HG03095 (cell line): ENCODE data around the gene CASKIN1.

ENCODE experiments used
- ATAC-seq: cut with Tn5 transposase; IDR thresholded peaks from one replicate; pipeline ENCODE4 v1.9.1; 2021; ENCODE audit warnings: moderate library complexity; ENCODE audit not compliant: unreplicated experiment

CASKIN1 gene

GRCh38 chr16:2195322-2196161 is 863 bp downstream of the CASKIN1 start:
- no peak for ATAC-seq

GRCh38 chr16:2194852-2195321 is 1.5 kb downstream of the CASKIN1 start:
- no peak for ATAC-seq

DNA sequence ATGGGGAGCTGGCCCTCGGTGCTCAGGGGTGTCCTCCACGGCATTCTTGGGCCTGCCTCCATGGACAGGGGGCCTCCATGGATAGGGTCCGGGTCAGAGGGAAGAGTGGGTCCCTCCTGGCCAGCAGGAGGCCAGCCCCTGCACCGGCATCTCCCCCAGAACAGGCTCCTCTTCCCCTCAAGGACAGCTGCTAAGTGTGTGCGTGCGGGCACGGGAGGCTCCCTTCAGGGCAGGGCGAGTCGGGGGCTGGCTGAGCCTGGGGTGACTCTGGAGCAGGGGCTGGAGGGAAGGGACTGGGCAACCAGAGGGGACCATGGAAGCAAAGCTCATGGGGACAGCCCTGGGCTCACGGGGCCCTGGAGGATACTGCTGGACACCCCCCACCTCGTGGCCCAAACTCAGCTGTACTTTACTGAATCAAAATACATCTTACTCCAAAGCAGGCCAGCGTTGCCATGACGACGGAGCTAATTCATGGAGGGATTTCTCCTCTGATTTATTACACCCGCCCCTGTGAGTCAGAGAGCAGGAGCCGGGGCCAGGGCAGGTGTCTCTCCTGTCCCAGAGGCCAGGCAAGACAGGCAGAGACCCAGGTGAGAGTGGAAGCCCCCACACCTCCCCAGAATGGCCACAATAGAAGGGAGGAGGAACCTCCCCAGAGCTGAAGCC is 2.1 kb downstream of the CASKIN1 start:
- no peak for ATAC-seq

- ATAC-seq: no peak
Measured at GRCh38 chr16:2191446-2191706, 5.0 kb downstream of the CASKIN1 start.

- ATAC-seq: no peak
Measured at GRCh38 chr16:2190659-2191445, 5.6 kb downstream of the CASKIN1 start.

- ATAC-seq: no peak
Measured at GRCh38 chr16:2190002-2190658, 6.3 kb downstream of the CASKIN1 start.

- ATAC-seq: no peak
Measured at GRCh38 chr16:2189252-2189893, 7.0 kb downstream of the CASKIN1 start.

- no peak for ATAC-seq
Measured at GRCh38 chr16:2188395-2188794, 8.0 kb downstream of the CASKIN1 start.

DNA sequence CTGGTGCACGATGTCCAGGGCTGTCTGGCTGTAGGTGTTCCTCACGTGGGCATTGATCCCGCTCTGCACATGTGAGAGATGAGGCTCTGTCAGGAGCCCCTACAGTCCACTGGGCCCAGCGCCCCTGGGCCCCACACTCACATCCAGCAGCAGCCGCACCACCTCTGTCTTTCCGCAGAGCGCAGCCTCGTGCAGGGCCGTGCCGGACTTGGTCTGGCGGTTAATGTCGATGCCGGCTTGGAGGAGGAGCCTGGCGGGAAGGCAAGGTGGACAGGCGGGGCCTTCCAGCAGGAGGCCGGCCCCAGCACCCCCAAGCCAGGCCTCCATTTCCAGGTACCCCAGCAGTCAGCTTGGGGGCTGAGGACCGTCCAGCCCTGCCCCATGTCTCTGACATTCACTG is 9.2 kb downstream of the CASKIN1 start:
- ATAC-seq: no peak

DNA sequence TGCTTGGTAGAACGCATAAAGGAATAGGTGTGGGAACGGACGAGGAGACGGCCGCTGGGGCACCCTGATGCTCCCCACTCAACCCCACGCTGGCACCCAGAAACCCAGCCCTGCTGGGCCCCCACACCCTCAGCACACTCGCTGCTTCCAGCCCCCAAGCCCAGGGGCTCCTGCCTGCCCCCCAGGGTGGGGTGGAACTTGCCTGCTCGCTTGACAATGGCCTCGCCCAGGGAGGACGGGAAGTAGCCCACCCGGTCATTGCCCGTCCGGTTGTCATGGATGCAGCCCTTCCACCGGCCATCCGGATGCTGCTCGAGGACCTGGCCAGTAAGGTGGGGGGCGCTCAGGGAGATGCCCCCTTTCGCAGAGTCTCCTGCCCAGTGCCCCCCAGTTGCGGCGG is 9.9 kb downstream of the CASKIN1 start:
- no peak for ATAC-seq

DNA sequence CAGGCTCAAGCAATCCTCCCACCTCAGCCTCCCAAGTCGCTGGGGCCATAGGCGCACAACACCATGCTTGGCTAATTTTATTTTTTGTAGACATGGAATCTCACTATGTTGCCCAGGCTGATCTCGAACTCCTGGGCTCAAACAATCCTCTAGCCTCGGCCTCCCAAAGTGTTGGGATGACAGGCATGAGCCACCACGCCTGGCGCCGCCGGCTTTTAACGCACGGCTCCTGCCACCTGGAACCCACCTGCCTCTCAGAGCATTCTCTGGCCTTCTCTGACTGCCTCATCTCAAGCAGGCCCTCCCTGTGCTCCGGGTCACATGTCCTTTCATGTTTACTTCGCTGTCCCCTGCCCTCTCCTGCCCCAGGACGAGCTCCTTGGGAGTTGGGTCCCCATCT is 10.3 kb downstream of the CASKIN1 start:
- ATAC-seq: no peak

DNA sequence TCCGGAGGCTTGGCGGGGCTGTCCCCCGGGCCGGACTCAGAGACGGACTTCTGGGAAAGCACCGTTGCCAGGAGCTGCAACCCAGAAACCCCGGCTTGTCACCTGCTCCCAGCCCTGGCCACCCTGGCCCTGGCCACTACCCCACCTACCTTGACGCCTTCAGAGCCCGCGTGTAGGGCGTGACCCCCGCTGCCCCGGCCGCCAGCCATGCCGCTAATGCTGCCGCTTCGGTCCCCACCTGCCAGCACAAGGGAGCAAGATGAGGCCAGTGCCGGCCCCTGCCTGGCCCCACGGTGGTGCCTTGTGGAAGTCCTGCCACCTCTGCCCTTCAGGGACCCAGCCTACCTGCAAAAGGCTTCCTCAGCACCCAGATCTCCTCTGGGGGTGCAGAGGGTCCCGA is 11.4 kb downstream of the CASKIN1 start:
- no peak for ATAC-seq

- no peak for ATAC-seq
Measured at GRCh38 chr16:2184346-2184745, 12.1 kb downstream of the CASKIN1 start.

- ATAC-seq: no peak
Measured at GRCh38 chr16:2183671-2184070, 12.7 kb downstream of the CASKIN1 start.

- no peak for ATAC-seq
Measured at GRCh38 chr16:2181952-2182351, 14.5 kb downstream of the CASKIN1 start.

DNA sequence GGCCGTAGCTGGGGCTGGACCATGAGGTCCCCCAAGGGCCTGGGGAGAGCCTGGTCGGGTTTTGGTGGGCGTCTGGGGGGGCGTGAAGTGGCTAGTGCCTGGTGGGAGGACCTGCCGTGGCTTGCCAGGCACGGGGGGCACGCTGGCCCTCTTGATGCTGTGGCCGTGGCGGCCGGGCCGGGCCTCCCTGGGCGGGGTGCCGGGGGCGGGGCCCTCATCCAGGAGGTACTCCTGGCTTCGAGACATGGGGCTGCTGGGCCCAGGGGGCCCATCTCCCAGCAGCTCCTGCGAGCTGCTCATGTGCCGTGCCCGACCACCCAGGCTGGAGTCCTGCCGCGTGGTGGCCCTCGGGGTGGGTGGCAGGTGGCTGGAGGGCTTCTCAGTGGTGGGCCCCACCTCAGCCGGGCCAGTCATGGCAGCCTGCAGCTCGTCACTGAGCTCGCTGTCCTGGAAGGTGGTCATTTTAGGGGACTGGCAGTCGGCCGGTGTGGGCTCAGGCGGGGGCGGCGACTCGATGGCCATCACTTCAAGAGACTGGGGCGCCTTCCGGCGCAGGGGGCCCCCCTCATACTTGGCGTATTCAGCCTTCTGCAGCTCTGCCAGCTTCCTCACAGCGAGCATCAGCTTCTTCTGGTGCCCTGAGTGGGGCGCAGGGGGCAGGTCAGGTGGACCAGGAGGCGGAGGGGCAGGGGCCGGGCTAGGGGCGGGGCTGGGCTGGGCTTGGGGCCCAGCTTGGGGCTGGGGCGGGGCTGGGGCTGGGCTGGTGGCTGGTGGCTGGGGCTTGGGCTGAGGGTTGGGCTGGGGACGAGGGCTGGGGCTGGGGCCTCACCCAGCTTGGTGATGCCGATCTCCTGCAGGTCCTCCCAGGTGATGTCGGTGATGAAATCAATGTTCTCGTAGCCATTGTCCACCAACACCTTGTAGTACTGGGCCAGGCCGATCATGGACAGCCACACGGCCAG is 15.2 kb downstream of the CASKIN1 start:
- ATAC-seq: no peak

GRCh38 chr16:2180461-2180860 is 15.9 kb downstream of the CASKIN1 start:
- no peak for ATAC-seq

DNA sequence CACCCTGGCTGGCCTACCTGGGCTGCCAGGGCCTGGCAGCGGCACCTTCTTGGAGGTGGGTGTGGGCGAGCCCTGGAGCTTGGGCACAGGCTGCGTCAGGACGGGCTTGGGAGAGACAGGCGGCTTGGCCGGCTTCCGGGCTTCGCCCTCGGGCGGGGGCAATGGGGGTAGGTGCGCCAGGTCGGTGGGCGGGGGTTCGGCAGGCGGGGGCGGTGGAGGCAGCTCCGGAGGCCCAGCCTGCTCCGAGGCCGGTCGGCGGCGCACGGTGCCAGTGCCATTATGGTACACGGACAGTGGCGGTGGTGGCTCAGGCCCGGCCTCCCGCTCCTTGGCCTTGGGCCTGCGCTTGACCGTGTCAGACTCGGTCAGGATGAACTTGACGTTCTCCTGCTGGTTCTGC is 16.8 kb downstream of the CASKIN1 start:
- ATAC-seq: no peak

DNA sequence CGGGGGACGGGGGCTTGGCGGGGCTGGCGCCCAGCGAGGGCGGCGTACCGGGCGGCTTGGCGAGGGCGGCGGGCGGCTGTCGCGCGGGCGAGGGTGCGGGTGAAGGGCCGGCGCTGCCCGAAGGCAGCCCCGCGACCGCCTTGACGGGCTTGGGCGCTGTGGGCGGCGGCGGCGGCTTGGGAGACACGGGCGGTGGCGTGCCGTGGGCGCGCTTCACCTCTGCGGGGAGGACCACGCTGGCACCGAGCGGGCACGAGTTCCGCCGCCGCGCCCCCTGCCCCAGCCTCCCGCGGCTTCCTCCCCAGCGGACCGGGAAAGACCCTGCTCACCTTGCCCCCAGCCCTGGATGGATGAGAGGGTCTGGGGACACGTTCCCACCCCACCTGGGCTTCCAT is 17.3 kb downstream of the CASKIN1 start:
- ATAC-seq: no peak
